Esophagus muscularis mucosa (tissue), 4 donors: ENCODE measurements around the gene DYRK2.

Source experiments
- CTCF ChIP-seq, 3 experiments: fragments of 200-600 bp in 2 of 3; fragments of 450-650 bp in 1 of 3; sonication (generic) in 2 of 3; IDR thresholded peaks; one replicate each; pipeline ENCODE4 v1.5.1; 2017 to 2019; ENCODE audit warnings: antibody characterized with exemption in 3 of 3, mild to moderate bottlenecking in 2 of 3, moderate library complexity in 1 of 3
- EP300 ChIP-seq: sonication (generic); formaldehyde crosslinking; IDR thresholded peaks from one replicate; pipeline ENCODE4 v1.6.1; 2017; ENCODE audit warnings: antibody characterized with exemption
- POLR2A ChIP-seq: fragments of 450-650 bp; IDR thresholded peaks from one replicate; pipeline ENCODE4 v1.6.1; 2017; ENCODE audit warnings: antibody characterized with exemption, moderate library complexity, mild to moderate bottlenecking, low read depth
- POLR2AphosphoS5 ChIP-seq, 2 donors: sonication (generic); formaldehyde crosslinking; IDR thresholded peaks; one replicate each; pipeline ENCODE4 v1.6.1; 2017; ENCODE audit warnings: antibody characterized with exemption in 2 of 2

- TF ChIP-seq CTCF (IDR thresholded peaks at IDR 0.05) (no peak), POLR2A (no peak), EP300 (no peak), POLR2AphosphoS5 (IDR thresholded peaks at IDR 0.05) (no peak)
Observed at GRCh38 chr12:67621926-67622325, 26.6 kb upstream of the DYRK2 start.
